MM.1S (cell line): Measurements from ENCODE around the gene UBE2M.

Experiments
- CTCF ChIP-seq: fragments of 300-600 bp; sonication (generic); IDR thresholded peaks from 2 replicates; pipeline ENCODE4 v1.5.1; 2016; ENCODE audit warnings: antibody characterized with exemption, low read length, mixed read lengths
- EZH2 ChIP-seq: fragments of 300-600 bp; sonication (generic); optimal IDR thresholded peaks from 2 replicates; pipeline ENCODE3; 2017; ENCODE audit warnings: low read depth, mild to moderate bottlenecking, antibody characterized with exemption, low read length, mixed read lengths

- TF ChIP-seq CTCF (0 out of 2 replicates have a peak, but pooled peaks have one; percentile 5), EZH2 (no peak)
Observed at GRCh38 chr19:58581227-58582141, 23.1 kb upstream of the UBE2M start.
